ENCODE results near the gene PGS1. TPM values are rescaled to one million over a fixed set of nuclear protein-coding genes. Genes with fewer than 3 reads are reported as not detected.
A peak's percentile ranks its signal among the peaks of the same experiment; 100 is the strongest.

Gene PGS1
- total RNA-seq, 4 donors from 2014 or later, result 12.9 to 75.4 (median 63.1) TPM

GRCh38 chr17:78397681-78398101 lies 19.2 kb downstream of the PGS1 start:
- intact Hi-C loops (cut with DNase I; ENCODE audit: low total_unique reads), result no loop called here
- Histone ChIP-seq H3K4me3 (no peak overlapping the region), H3K27ac (peak overlapping the region in 1 of 2 donors; percentile 59), H3K27me3 (no peaks in the 10 kb centered on the region), H3K36me3 (no peaks in the 10 kb centered on the region), H3K9me3 (no peaks in the 10 kb centered on the region), H3K4me1 (peaks cover 0 to 4% of the 10 kb centered on the region in 2 donors)
- no peak for DNase-seq
- TF ChIP-seq POLR2A (IDR thresholded peaks at IDR 0.05), result no peak
- TF ChIP-seq CTCF (IDR thresholded peaks at IDR 0.05), result no peak

GRCh38 chr17:78398390-78398789 lies 19.9 kb downstream of the PGS1 start:
- no peak for DNase-seq
- Histone ChIP-seq H3K4me1 (peaks cover 0 to 4% of the 10 kb centered on the region in 2 donors), H3K27me3 (no peaks in the 10 kb centered on the region), H3K27ac (no peak overlapping the region), H3K36me3 (no peaks in the 10 kb centered on the region), H3K4me3 (no peak overlapping the region), H3K9me3 (no peaks in the 10 kb centered on the region)
- intact Hi-C loops (cut with DNase I; ENCODE audit: low total_unique reads), result no loop called here
- TF ChIP-seq POLR2A (IDR thresholded peaks at IDR 0.05) (no peak), CTCF (IDR thresholded peaks at IDR 0.05) (no peak)

GRCh38 chr17:78399028-78399692 lies 20.7 kb downstream of the PGS1 start:
- intact Hi-C loops (cut with DNase I; ENCODE audit: low total_unique reads), result no loop called here
- Histone ChIP-seq H3K9me3 (no peaks in the 10 kb centered on the region), H3K36me3 (no peaks in the 10 kb centered on the region), H3K4me1 (peaks cover 0 to 4% of the 10 kb centered on the region in 2 donors), H3K27me3 (no peaks in the 10 kb centered on the region), H3K4me3 (no peak overlapping the region), H3K27ac (no peak overlapping the region)
- no peak for DNase-seq
- TF ChIP-seq POLR2A (IDR thresholded peaks at IDR 0.05) (no peak), CTCF (IDR thresholded peaks at IDR 0.05) (no peak)

GRCh38 chr17:78399693-78400144 lies 21.3 kb downstream of the PGS1 start:
- peaks cover 0 to 4% of the 10 kb centered on the region in 2 donors for H3K4me1 ChIP-seq
- no peak overlapping the region for H3K4me3 ChIP-seq
- no peaks in the 10 kb centered on the region for H3K36me3 ChIP-seq
- intact Hi-C loops (cut with DNase I; ENCODE audit: low total_unique reads), result no loop called here
- no peak for TF ChIP-seq CTCF (IDR thresholded peaks at IDR 0.05)
- no peak for TF ChIP-seq POLR2A (IDR thresholded peaks at IDR 0.05)
- H3K9me3 ChIP-seq, result no peaks in the 10 kb centered on the region
- H3K27me3 ChIP-seq, result no peaks in the 10 kb centered on the region
- DNase-seq, result no peak
- H3K27ac ChIP-seq, result no peak overlapping the region

GRCh38 chr17:78400581-78401240 lies 22.3 kb downstream of the PGS1 start:
- no peaks in the 10 kb centered on the region for H3K27me3 ChIP-seq
- DNase-seq, result no peak
- no peak overlapping the region for H3K27ac ChIP-seq
- H3K9me3 ChIP-seq, result no peaks in the 10 kb centered on the region
- intact Hi-C loops (cut with DNase I; ENCODE audit: low total_unique reads), result no loop called here
- H3K4me3 ChIP-seq, result no peak overlapping the region
- H3K4me1 ChIP-seq, result peaks cover 0 to 4% of the 10 kb centered on the region in 2 donors
- TF ChIP-seq POLR2A (IDR thresholded peaks at IDR 0.05), result no peak
- no peak for TF ChIP-seq CTCF (IDR thresholded peaks at IDR 0.05)
- no peaks in the 10 kb centered on the region for H3K36me3 ChIP-seq

All from uterus (tissue), 4 donors.